Mononuclear cell (primary cell): Measurements from ENCODE around the gene NEK9. TPM values are rescaled to one million over a fixed set of nuclear protein-coding genes. Genes with fewer than 3 reads are reported as not detected.

Experiments used
- total RNA-seq: library from RNA; depleted of rRNA; stranded (reverse); fragments of >200 nt; gene quantifications from one replicate; pipeline ENCODE4 v1.2.3, GENCODE V29; 2012

NEK9 gene
- total RNA-seq, 1 donor: 33.3 TPM

Other genes with a start within 250 kb of the NEK9 start
- 92.4 TPM for gene DLST, start 245.1 kb downstream of the NEK9 start, total RNA-seq
- gene RPS6KL1, start 203.8 kb downstream of the NEK9 start, total RNA-seq: 3.4 TPM
- not detected for gene PGF, start 171.5 kb downstream of the NEK9 start, total RNA-seq
- 17.3 TPM for gene EIF2B2, start 124.1 kb downstream of the NEK9 start, total RNA-seq
- gene MLH3, start 75.6 kb downstream of the NEK9 start, total RNA-seq: 36.9 TPM
- 3.5 TPM for gene ACYP1, start 63.0 kb downstream of the NEK9 start, total RNA-seq
- gene ZC2HC1C, start 57.4 kb downstream of the NEK9 start, total RNA-seq: not detected
- gene TMED10, start 49.6 kb upstream of the NEK9 start, total RNA-seq: 180 TPM
- 2,138 TPM for gene FOS, start 151.8 kb upstream of the NEK9 start, total RNA-seq